NCI-H774 (cell line): Measurements from ENCODE around the gene IPCEF1.
"Not testable (repeated sequence)": the region's sequence is repeated elsewhere in the genome, so short reads cannot be mapped to it uniquely, and the experiment has no call there.

ENCODE experiments used
- DNase-seq: peaks from one replicate; lab custom pipeline; 2025; lab: John Stamatoyannopoulos, UW

IPCEF1 gene

DNA sequence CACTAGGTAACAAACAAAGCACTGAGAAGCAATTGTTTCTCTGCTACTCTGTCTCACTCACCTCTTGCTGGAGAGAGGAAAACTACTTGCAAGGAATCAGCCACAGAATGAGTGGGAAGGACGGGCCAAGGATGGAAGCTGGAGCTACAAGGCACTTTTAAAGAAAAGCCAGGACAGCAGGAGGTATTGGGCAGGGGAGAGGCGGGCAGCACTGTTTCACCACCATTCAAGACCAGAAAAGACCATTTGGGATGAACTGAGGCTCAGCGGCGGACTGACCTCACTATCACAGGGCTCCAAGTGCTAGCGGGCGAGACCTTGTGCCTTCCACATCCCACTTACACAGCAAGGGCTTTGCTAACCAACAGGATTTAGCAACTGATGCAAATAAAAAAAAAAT lies 137.4 kb downstream of the IPCEF1 start:
- DNase-seq: no peak

DNA sequence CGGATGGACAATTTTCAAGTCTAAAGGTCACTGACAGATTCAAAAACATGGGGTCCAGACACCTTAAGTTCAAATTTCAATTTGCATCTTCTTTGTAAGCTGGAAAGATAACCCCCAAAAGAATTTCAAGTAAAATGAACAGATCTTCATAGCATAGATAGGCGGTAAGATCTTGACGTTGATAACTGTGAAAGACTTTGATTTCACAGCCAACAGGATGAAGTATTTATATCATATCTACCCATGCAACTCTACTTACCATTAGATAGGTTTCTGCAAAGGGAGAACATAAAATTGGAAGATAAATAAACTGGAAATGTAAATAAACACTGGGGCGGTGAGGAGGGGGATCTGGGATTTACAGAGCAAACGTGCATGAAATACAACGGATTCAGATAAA lies 137.8 kb downstream of the IPCEF1 start:
- DNase-seq: no peak

DNA sequence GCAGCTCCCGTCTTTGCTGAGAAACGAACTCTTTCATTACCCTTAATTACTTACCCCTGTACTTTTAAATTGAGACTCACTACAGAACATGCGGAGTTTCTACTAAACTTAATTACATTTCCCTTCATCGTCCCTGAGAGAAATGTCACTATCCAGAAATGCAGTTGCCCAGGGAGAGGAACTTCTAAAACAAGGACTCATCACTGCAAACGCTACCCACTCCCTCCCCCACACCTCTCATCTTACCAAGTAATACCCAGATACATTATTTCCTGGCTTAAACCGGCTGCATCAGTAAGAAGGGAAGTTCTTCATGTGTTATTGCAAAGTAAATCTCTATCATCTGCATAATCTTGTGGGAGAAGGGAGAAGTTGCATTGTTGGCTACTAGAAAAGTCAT lies 138.3 kb downstream of the IPCEF1 start:
- no peak for DNase-seq

DNA sequence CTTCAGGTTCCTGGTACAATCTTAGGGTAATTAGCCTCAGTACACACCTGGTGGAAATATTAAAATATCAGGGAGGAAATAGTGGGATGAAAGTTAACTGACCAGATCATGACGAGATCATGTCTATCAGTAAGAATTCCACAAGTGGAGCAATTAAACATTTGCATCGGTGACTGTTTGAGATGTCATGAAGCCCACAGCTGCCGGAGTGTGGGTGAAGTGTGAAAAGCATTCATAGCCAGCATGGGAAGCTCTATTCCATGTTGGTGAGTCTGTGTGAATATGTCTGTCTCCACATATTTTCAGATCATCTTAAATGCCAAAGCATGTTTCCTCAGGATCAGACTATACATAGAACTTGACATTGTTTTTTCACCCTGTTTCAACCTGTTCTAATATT lies 142.8 kb downstream of the IPCEF1 start:
- no peak for DNase-seq

DNA sequence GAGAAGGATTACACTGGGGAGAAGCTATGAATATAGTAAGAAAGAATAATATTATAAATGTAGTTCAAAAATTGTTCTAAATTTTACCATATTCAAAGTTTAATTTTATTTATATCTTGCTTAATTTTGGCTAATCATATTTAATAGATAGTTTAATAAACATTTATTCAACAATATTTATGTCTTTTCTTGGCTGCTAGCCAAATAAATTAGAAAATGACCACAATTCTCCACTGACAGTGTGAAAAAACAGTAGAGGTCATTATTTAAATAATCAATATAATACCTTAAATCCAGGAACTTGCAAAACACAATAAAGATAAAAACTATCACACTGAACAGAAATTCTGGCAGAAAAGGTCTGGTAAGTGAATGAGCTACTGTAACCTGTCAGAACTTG lies 145.9 kb downstream of the IPCEF1 start:
- DNase-seq: no peak

DNA sequence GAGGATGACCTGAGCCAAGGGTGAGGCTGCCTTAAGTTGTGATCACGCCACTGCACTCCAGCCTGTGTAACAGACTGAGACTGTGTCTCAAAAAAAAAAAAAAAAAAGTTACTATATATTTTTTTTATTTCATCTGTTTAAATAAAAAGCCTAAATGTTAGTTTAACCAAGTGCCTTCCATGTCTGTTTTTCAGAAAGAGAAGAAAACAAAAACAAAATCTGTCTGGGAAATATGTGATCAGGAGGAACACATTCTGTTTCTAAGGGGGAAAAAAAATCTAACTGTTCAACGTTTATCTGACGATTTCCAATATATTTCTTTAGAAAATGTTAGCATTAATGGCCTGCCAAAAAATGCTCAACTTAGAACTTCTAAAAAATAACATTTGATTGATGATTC lies 147.0 kb downstream of the IPCEF1 start:
- no peak for DNase-seq

DNA sequence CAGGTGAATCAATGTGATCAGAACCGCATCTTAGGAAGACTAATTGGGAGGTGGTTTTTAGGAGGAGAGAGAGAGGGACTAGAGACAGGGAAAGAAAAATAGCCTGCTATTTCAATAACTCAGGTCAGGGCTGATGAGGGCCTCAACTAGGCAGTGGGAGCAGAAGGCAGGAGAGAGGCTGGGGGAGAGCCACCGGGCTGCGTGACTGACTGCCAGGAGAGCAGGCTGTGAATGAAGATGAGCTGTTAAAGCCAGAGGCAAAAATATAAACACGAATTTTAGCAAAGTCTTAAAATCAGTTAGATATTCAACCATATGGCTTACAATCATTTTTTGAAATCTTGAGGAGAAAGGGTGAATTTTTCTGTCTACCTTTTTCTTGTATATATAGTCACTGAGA lies 149.6 kb downstream of the IPCEF1 start:
- no peak for DNase-seq

DNA sequence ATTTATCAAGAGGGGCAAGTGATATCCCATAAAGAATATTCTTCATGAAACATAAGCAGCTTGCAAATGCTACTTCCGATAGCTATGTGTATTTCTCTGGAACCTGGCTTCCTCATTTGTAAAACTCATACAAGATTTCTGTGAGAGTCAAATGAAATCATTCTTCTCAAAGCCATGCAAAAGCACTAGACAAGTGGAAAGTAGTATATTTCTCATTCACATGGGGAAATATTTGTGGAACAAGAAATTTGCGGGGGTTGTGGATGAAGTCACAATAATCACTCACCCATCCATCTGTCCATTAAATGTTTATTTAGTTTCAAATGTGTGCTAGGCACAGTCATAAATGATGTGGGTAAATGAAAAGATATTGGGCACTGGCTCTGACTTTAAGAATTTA lies 150.5 kb downstream of the IPCEF1 start:
- DNase-seq: no peak

DNA sequence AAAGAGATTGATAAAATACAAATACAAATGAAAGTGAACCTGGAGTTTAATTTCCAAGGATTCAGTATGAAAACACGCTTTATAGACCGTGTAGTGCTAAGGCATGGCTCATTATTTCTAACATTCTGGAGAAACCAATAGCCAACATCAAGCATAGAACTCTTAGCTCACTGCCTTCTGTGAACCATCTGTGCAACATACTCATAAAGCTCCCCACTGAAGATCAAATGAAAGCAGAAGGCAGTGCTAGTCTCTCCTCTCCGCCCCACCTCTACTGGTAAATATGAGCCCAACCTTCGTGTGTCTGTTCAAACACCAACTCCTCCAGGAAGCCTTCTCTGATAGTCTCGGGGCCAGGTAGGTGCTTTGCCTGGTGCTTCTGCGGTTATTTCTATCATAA lies 153.6 kb downstream of the IPCEF1 start:
- no peak for DNase-seq

DNA sequence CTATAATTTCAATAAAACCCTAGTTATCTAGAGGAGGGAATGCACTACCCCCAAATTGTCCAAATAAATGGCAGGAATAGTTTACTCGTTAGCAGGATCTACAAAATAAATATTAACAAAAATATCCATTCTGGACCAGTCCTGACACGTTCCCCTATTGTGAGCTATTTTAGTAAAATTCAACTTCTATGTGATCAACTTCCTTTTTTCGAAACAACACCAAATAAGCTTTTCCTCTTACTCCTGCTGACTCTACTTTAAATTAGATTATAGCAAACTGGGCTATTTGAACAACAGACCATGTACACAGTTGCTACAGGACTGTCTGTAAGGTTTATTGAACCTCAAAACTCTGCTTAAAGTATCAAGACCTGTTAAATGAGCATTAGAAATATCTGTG lies 154.3 kb downstream of the IPCEF1 start:
- DNase-seq: no peak

DNA sequence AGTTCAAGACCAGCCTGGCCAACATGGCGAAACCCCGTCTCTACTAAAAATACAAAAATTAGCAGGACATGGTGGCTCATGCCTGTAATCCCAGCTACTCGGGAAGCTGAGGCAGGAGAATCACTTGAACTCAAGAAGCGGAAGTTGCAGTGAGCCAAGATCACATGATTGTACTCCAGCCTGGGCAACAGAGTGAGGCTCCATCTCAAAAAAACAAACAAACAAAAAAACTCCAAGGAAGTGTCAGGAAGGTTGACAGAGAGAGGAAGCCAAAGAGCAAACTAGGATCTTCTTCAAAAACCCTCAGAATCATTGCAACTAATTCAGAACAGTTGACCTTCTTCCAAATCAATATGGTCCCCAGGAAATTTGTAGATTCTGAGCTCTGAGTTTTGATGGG lies 154.9 kb downstream of the IPCEF1 start:
- not testable (repeated sequence) for DNase-seq

DNA sequence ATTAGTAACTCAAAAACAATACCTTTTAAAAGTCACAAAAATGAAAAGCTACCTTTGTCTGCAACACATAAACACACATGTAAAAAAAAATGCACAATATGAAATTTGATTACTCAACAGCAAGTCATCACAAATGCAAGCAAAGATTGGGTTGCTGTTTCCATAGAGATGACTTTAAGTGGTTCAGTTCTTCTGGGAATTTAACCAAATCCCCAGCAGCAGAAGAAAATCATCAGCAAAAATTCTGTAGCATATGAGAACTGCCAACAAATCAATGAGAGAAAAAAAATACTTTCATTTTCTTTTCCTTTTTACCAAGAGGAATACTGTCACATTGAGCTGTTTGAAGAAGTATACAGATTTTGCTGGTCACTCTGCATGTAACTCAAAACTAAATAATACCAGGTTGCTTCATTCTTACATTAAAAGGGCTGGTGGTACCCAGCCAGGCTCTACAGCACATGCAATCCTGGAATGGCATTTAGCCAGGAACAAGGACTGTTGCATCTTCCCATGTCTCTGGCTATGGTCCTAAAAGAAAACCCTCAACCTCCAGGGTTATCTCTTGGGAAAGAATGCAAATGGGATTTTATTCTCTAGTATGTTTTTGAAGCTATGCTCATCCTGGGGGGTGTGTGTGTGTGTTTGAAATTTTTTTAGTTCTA lies 159.3 kb downstream of the IPCEF1 start:
- DNase-seq: no peak

DNA sequence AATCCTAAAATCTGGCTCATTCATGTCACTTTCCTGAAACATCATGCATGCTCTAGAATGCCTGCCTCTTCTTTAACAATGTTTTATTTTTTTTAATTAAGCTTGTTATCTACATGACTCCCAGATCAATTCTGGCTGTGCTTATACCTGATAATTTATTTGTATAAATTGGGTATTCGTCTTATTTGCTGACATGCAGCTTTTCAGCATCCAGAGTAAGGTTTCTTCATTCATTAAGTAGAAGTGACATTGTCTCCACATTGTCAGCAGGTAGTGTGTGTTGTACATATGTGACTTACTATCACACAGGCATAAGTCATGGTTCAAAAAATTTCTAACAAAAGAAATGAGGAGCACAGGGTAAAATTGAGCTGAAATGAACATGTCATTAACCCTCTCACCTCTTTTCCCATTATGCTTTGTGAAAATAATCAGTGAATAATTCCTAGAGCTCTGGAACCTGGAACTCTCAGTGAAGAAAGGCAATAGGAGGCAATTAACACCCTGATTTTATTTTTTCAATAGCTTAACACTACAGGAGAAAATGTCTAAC lies 160.2 kb downstream of the IPCEF1 start:
- DNase-seq: no peak

DNA sequence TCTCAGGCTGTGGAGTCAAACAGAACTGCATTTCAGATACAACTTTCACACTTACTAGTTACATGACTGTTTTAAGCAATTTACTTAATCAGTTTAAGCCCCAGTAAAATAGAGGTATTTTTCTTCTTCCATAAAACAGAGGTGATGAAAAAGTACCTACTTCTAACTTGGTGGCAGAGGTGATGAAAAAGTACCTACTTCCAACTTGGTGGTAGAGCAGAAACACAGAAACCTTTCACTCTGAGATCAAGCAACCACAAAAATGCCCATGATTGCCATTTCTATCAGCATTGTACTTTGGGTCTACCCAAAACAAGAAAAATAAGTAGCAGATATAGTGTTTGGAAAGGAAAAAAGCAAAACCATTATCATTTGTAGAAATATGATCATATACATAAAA lies 168.9 kb downstream of the IPCEF1 start:
- DNase-seq: no peak

DNA sequence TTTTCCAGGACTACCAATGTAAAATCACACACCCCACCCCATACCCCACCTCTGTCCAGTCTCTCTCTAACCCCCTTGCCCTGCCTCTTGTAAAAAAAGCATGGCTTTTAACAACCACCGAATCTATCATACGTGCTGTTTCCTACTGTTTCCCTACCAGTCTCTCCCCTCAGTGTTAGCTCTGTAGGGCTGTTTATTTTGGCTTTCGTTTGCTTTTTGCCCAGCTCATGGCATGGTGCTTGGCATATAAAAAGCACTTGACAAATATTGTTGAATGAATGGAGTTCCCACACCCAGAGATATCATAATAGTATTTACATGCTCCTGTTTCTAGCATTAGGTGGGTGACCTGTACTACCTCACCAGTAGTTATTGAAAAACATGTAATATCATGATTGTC lies 169.4 kb downstream of the IPCEF1 start:
- DNase-seq: peak; percentile 69

DNA sequence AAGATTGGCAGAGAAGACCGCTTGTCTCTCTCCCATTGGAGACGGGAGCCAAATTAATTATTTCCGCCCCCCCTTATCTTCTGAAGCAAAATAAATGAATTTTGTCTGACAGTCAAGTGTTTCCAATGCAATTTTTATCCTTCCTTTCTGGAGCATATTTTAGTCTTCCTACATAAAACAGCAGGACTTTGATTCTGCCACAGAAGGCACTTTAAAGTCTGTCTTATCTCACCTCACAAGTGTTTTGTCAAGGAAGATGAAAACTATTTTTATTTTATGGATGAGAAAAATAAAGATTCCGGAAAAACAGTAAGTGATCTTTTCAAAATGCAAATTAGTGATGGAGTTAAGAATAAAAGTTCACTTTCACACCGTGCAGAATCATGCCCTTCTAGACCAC lies 177.2 kb downstream of the IPCEF1 start:
- DNase-seq: no peak

DNA sequence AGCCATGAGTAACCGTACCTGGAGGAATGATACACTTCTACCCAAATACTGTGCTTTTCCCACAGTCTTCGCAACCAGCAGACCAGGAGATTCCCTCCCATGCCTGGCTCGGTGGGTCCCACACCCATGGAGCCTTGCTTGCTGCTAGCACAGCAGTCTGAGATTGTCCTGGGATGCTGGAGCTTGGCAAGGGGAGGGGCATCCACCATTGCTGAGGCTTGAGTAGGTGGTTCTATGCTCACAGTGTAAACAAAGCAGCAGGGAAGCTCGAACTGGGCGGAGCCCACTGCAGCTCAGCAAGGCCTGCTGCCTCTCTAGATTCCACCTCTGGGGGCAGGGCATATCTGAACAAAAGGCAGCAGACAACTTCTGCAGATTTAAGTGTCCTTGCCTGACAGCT lies 184.2 kb downstream of the IPCEF1 start:
- DNase-seq: not testable (repeated sequence)

DNA sequence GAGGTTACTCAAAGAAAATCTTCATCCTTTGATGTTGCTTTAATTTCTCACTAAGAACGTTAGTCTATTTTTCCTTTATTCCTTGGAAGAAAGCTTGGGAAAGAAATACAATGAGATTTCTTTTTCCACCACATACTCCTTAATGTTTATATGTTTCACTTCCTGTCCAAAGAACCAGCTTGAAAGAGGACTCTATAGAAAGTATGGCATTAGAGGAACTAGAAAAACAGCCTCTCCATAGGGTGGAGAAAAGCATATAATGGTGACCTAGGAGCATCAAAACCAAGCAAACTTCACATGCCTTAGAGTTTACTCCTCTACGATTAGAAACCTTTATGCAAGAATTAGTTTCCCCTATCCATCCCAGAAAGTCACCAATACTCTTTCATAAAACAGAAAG lies 186.5 kb downstream of the IPCEF1 start:
- DNase-seq: no peak

DNA sequence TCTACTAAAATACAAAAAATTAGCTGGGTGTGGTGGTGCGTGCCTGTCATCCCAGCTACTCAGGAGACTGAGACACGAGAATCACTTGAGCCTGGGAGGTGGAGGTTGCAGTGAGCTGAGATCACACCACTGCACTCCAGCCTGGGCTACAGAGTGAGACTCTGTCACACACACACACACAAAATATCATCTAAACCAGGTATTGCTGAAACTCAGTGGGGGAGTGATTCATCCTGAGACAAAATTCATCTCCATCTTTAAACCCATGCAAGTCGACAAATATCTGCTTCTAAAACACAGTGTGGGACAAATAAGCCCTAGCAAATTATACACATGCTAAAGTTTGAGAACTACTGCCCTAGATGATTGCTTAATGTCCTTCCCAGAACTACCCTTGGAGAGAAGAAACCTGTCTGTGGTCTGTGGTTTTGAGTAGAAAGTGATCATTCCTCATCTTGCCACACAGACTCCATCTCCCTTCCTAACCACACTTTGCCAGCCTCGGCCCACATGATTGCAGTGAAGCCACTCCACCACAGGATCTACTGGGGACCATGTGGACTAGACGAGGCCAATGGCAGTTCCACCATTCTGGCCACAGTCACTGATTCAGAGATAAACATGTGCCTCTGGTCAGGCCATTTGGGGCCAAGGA lies 187.3 kb downstream of the IPCEF1 start:
- no peak for DNase-seq

DNA sequence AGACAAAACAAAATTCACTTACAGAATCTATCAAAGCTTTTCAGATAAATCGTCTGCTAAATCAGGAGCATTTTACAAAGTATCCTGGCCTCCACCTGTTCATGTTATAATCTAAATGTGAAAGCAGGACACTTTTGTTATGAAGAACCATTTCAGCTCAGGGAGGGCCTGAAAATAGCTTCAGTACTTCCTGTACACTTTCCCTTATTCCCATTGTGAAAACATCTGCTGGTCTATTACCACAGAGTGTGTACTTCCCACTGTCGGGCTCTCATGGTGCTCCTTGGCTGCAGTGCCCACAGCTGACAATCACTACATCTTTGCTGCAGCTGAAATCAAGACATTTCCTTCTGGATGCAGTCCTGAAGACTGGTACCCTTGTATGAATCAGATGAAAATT lies 189.5 kb downstream of the IPCEF1 start:
- DNase-seq: peak; percentile 45

DNA sequence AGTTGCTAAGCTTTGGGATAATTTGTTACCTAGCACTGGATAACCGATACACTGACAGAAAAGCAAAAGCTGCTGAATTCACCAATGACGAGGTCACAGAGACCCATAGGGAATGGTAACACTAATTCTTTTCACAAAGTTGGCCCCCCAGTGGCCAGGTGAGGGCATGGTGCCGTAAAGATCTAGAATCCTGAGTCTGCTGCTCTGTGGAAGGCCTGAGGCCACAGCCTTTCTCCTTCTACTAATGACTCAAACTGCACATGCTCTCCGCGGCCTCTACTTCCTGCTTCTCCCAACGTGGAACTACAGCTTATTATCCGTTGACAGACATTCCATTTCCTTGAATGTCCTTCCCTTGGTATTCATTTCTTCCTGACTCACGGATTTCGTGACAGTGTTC lies 190.5 kb downstream of the IPCEF1 start:
- DNase-seq: no peak

DNA sequence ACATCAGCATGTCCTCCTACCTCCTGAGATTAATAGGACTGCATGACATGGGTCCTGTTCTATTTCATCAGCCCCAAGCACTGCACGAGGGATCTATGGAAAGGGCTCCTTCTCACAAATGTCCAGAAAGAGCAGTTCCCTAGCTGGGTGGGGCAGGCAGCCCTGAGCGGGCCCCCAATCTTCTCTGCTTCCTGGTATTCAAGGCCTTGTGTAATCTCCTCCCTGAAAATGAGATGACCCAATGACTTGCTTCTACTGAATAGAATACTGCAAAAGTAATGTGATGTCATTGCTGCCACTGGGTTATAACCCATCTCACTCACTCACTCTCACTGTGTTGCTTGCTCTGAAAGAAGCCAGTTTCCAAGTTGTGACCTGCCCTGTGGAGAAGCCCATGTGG lies 191.1 kb downstream of the IPCEF1 start:
- DNase-seq: no peak

DNA sequence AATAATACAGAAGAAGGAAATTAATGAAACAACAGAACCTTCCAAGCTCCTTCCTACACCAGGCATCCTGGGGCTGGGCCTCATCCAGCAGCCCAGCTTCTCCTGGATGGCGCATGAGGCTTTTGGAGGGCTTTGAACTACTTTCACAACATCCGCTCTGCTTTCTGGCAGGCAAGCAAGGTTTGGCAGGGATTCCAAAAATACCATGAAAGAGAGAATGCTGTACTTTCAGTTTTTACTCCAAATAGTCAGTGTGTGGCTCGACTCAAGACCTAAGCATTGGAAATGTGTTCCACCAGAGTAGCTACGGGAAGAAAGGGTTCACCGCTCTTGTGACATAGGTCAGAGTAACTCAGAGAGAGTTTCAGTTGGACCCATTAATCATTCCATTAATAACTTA lies 192.2 kb downstream of the IPCEF1 start:
- no peak for DNase-seq

DNA sequence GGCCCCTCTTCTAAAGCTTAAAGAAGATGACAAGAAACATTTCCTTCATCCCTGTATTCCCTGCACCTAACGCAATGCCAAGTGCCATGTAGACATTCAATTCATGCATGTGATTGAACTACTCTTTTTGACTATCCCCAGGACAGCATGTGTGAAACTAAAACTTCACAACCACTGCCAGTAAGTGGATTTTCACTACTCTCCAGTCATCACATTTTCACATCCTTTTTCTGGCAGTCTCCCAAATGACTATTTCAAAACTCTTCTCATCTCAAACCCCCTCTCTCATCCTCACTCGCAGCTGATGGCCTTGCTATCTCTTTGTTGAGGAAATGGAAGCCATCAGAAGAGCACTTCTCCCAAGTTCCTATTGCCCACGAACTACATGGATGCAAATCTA lies 194.9 kb downstream of the IPCEF1 start:
- DNase-seq: no peak
